Parathyroid adenoma (tissue), 2 donors: Measurements from ENCODE around the gene CEP76.
"Not testable (repeated sequence)": the region's sequence is repeated elsewhere in the genome, so short reads cannot be mapped to it uniquely, and the experiment has no call there.

Source experiments
- H2AFZ ChIP-seq: fragments of 300-600 bp; sonication (generic); one replicate; pipeline ENCODE4 v1.7.0; 2017; ENCODE audit warnings: antibody characterized with exemption, mild to moderate bottlenecking
- H3K27ac ChIP-seq: fragments of 300-600 bp; sonication (generic); one replicate; pipeline ENCODE4 v1.7.0; 2017
- H3K27me3 ChIP-seq: fragments of 300-600 bp; sonication (generic); one replicate; pipeline ENCODE4 v1.7.0; 2017; ENCODE audit warnings: low read length; ENCODE audit not compliant: control insufficient read depth, insufficient read depth
- H3K36me3 ChIP-seq: fragments of 300-600 bp; sonication (generic); one replicate; pipeline ENCODE4 v1.7.0; 2017; ENCODE audit warnings: low read length; ENCODE audit not compliant: control insufficient read depth, insufficient read depth
- H3K4me1 ChIP-seq: fragments of 300-600 bp; sonication (generic); one replicate; pipeline ENCODE4 v1.7.0; 2017; ENCODE audit warnings: control low read depth
- H3K4me2 ChIP-seq: fragments of 300-600 bp; sonication (generic); one replicate; pipeline ENCODE4 v1.7.0; 2017; ENCODE audit warnings: low read length
- H3K4me3 ChIP-seq: fragments of 300-600 bp; sonication (generic); one replicate; pipeline ENCODE4 v1.7.0; 2017; ENCODE audit warnings: low read depth, low read length
- H3K79me2 ChIP-seq: fragments of 300-600 bp; sonication (generic); one replicate; pipeline ENCODE4 v1.7.0; 2017; ENCODE audit warnings: control low read depth
- H3K9ac ChIP-seq: fragments of 300-600 bp; sonication (generic); one replicate; pipeline ENCODE4 v1.7.0; 2017; ENCODE audit warnings: mild to moderate bottlenecking
- H3K9me3 ChIP-seq: fragments of 300-600 bp; sonication (generic); one replicate; pipeline ENCODE4 v1.7.0; 2017; ENCODE audit warnings: low read length; ENCODE audit not compliant: control insufficient read depth
- CTCF ChIP-seq: fragments of 300-600 bp; sonication (generic); IDR thresholded peaks from one replicate; pipeline ENCODE4 v1.7.0; 2017; ENCODE audit warnings: antibody characterized with exemption, mild to moderate bottlenecking
- donor health status: primary hyperparathyroidism.

The CEP76 gene

GRCh38 chr18:12647773-12648172 lies 54.8 kb downstream of the CEP76 start:
- H3K27me3 ChIP-seq: no peaks in the 10 kb centered on the region
- H3K4me3 ChIP-seq: no peak overlapping the region
- no peaks in the 10 kb centered on the region for H3K9me3 ChIP-seq
- no peak overlapping the region for H2AFZ ChIP-seq
- no peak overlapping the region for H3K27ac ChIP-seq
- H3K4me1 ChIP-seq: peaks cover 9% of the 10 kb centered on the region
- no peak overlapping the region for H3K9ac ChIP-seq
- H3K79me2 ChIP-seq: peaks cover 35% of the 10 kb centered on the region
- no peak overlapping the region for H3K4me2 ChIP-seq
- H3K36me3 ChIP-seq: no peaks in the 10 kb centered on the region
- no peak for TF ChIP-seq CTCF

GRCh38 chr18:12645751-12646203 lies 56.7 kb downstream of the CEP76 start:
- no peak overlapping the region for H2AFZ ChIP-seq
- no peaks in the 10 kb centered on the region for H3K27me3 ChIP-seq
- no peak overlapping the region for H3K9ac ChIP-seq
- no peaks in the 10 kb centered on the region for H3K36me3 ChIP-seq
- peaks cover 36% of the 10 kb centered on the region for H3K79me2 ChIP-seq
- no peak for TF ChIP-seq CTCF
- no peak overlapping the region for H3K4me2 ChIP-seq
- H3K27ac ChIP-seq: no peak overlapping the region
- H3K4me1 ChIP-seq: peaks cover 4% of the 10 kb centered on the region
- no peak overlapping the region for H3K4me3 ChIP-seq
- no peaks in the 10 kb centered on the region for H3K9me3 ChIP-seq

GRCh38 chr18:12645254-12645653 lies 57.3 kb downstream of the CEP76 start:
- Histone ChIP-seq H3K4me3 (no peak overlapping the region), H3K4me1 (peaks cover 4% of the 10 kb centered on the region), H3K4me2 (no peak overlapping the region), H3K9ac (no peak overlapping the region), H3K9me3 (no peaks in the 10 kb centered on the region), H3K27ac (no peak overlapping the region), H3K36me3 (no peaks in the 10 kb centered on the region), H3K27me3 (no peaks in the 10 kb centered on the region), H3K79me2 (peaks cover 36% of the 10 kb centered on the region), H2AFZ (no peak overlapping the region)
- TF ChIP-seq CTCF: no peak

- not testable (repeated sequence) for H3K36me3 ChIP-seq, H3K27me3 ChIP-seq, H3K27ac ChIP-seq, H2AFZ ChIP-seq, H3K9ac ChIP-seq, H3K9me3 ChIP-seq, H3K4me1 ChIP-seq, H3K4me3 ChIP-seq, H3K4me2 ChIP-seq
- H3K79me2 ChIP-seq: peaks cover 26% of the 10 kb centered on the region
Observed at GRCh38 chr18:12643756-12644155, 58.8 kb downstream of the CEP76 start.

GRCh38 chr18:12640881-12641200 lies 61.7 kb downstream of the CEP76 start:
- no peak overlapping the region for H3K27ac ChIP-seq
- H3K79me2 ChIP-seq: peaks cover 13% of the 10 kb centered on the region

More at GRCh38 chr18:12640881-12641200, 61.7 kb downstream of the CEP76 start:
- Histone ChIP-seq H3K9ac (no peak overlapping the region), H2AFZ (no peak overlapping the region), H3K36me3 (no peaks in the 10 kb centered on the region), H3K4me3 (no peak overlapping the region), H3K4me1 (peaks cover 4% of the 10 kb centered on the region), H3K4me2 (no peak overlapping the region), H3K9me3 (no peaks in the 10 kb centered on the region), H3K27me3 (no peaks in the 10 kb centered on the region)
- TF ChIP-seq CTCF: no peak
